ENCODE measurements around the gene NUTM2E.
"Not testable (repeated sequence)": the region's sequence is repeated elsewhere in the genome, so short reads cannot be mapped to it uniquely, and the experiment has no call there.

The NUTM2E gene

DNA sequence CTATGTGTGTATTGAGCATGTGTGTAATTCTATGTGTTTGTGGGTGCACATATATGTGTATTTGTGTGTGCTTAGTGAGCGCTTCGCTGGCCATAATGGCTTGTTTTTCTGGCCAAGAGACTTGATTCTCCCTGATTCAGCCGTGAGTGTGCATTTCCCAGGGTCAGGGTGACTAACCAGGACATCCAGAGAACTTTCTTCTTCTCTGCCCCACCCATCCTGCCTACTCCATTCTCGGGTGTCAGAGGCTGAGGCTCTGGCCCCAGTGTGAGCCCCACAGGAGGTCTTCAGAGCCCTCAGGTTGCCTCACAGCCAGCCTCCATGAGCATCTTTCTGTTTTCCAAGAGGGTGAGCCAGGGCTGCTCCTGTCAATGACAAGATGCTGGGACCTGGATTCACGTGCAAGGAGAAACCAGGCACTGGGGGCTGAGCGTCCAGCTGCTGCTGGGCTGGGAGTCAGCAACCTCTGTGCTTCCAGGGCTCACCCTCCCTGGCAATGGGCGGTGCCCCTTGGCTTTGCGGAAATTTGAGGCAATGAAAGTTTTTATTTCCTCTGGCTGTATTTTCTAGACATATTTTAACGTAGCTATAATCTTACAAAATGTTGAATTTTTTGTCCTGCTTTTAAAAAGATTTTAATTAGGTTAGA lies 40.5 kb downstream of the NUTM2E start:
- DNase-seq: not testable (repeated sequence)

DNA sequence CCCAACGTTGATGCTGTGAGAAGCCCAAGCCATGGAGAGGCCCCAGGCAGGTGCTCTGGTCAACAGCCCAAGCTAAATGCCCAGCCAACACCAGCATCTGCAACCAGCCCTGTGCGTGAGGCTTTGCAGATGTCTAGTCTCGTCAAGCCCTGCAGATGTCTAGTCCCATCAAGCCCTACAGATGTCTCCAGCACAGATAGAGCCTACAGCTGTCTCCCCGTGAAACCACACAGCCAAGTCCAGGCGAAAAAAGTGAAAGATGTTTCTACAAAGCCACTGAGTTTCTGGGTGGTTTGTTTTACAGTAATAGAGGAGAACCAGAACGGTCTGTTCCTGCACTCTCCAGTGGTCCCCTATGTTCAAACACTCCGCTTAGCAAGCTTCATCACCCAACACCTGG lies 41.5 kb downstream of the NUTM2E start:
- not testable (repeated sequence) for DNase-seq

DNA sequence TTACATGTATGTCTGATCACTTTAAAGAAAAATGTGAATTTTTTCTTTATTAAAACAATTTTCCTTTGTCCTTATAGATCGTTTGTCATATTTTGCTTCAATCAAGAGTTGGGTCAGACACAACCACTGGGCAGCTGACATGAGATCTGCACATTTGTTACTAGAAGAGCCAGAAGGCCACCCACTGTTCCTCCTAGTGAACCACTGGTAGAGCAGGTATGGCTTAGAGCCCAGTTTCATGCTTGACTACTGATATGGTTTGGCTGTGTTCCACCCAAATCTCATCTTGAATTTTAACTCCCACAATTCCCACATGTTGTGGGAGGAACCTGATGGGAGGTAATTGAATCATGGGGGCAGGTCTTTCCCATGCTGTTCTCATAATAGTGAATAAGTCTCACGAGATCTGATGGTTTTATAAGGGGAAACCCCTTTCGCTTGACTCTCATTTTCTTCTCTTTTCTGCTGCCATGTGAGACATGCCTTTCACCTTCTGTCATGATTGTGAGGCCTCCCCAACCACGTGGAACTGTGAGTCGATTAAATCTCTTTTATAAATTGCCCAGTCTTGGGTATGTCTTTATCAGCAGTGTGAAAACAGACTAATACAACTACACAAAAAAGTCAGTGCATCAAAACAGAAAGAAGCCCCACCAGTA lies 43.0 kb downstream of the NUTM2E start:
- not testable (repeated sequence) for DNase-seq

DNA sequence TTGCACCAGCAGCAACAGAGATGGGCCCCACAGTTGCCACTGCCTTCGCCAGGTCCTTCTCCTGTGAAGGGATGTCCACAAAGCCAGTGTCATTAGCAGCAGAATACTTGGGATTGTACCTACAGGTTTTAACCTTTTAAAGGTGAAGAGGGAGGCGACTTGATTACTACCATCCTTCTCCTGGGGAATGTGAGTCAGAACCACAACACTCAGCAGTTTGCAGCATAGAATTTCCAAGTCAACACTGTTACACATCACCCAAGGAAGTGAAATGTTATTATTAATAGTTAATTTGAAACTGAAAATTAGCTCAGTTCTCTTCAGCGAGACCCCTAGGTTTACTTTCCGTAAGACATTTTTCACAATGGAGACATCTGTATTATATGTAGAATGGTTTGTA lies 45.2 kb downstream of the NUTM2E start:
- not testable (repeated sequence) for DNase-seq

Measured in activated CD4-positive, CD25-positive, alpha-beta regulatory T cell treated with anti-CD3 and anti-CD28 coated beads, Interleukin-2, amount 50 U/mL, for 72 hours (primary cell).